CD4-positive, alpha-beta T cell treated with Interleukin-17A for 4 hours (primary cell): ENCODE measurements around the gene NHS.

ENCODE experiments used
- DNase-seq: peaks from one replicate; pipeline ENCODE4 v3.0.0-alpha.2; 2020; ENCODE audit warnings: mixed read lengths

NHS gene

GRCh38 chrX:17689971-17690409 lies 315.0 kb downstream of the NHS start:
- DNase-seq = peak; percentile 49

- no peak for DNase-seq
Measured at GRCh38 chrX:17692709-17693346, 317.8 kb downstream of the NHS start.

- DNase-seq = no peak
Measured at GRCh38 chrX:17697191-17697590, 322.2 kb downstream of the NHS start.

- no peak for DNase-seq
Measured at GRCh38 chrX:17700976-17701375, 326.0 kb downstream of the NHS start.

- no peak for DNase-seq
Measured at GRCh38 chrX:17703201-17703600, 328.2 kb downstream of the NHS start.

GRCh38 chrX:17705211-17705610 lies 330.2 kb downstream of the NHS start:
- DNase-seq = no peak

GRCh38 chrX:17706676-17707075 lies 331.7 kb downstream of the NHS start:
- no peak for DNase-seq

- no peak for DNase-seq
Measured at GRCh38 chrX:17707731-17708130, 332.7 kb downstream of the NHS start.

GRCh38 chrX:17710871-17711301 lies 335.9 kb downstream of the NHS start:
- no peak for DNase-seq

- DNase-seq = no peak
Measured at GRCh38 chrX:17713288-17713687, 338.3 kb downstream of the NHS start.

GRCh38 chrX:17718649-17719165 lies 343.7 kb downstream of the NHS start:
- DNase-seq = no peak

- no peak for DNase-seq
Measured at GRCh38 chrX:17719711-17720110, 344.7 kb downstream of the NHS start.

- DNase-seq = no peak
Measured at GRCh38 chrX:17721715-17722114, 346.7 kb downstream of the NHS start.

- DNase-seq = no peak
Measured at GRCh38 chrX:17725181-17725580, 350.2 kb downstream of the NHS start.

- DNase-seq = no peak
Measured at GRCh38 chrX:17732138-17732783, 357.3 kb downstream of the NHS start.

- DNase-seq = no peak
Measured at GRCh38 chrX:17735406-17735805, 360.4 kb downstream of the NHS start.

GRCh38 chrX:17736478-17736855 lies 361.5 kb downstream of the NHS start:
- no peak for DNase-seq

GRCh38 chrX:17736856-17737709 lies 362.1 kb downstream of the NHS start, which contains the start of gene SCML1:
Gene SCML1 (plus strand): TSS chrX:17737493. CDS start chrX:17744187, 6,694 bp downstream.
- DNase-seq = peak; percentile 95

- peak; percentile 40 for DNase-seq
Measured at GRCh38 chrX:17737710-17737985, 362.6 kb downstream of the NHS start.

GRCh38 chrX:17737986-17738713 lies 363.1 kb downstream of the NHS start:
- DNase-seq = peak; percentile 42

- no peak for DNase-seq
Measured at GRCh38 chrX:17738737-17739535, 363.9 kb downstream of the NHS start.
